Right lobe of liver (tissue), 6 donors: Measurements from ENCODE around the gene SERPINB1. TPM values are rescaled to one million over a fixed set of nuclear protein-coding genes. Genes with fewer than 3 reads are reported as not detected.
"Not testable (repeated sequence)": the region's sequence is repeated elsewhere in the genome, so short reads cannot be mapped to it uniquely, and the experiment has no call there.

Source experiments
- ATAC-seq, 4 donors: fragments of 200-7000 bp; cut with Tn5 transposase; one replicate each; pipeline ENCODE4 v1.9.1; 2020; ENCODE audit warnings: mild to moderate bottlenecking in 4 of 4, moderate library complexity in 4 of 4
- DNase-seq, 3 donors: peaks; one replicate each; pipeline ENCODE4 v3.0.0-alpha.2; 2020
- H3K27ac ChIP-seq, 3 donors: fragments of 200-600 bp; one replicate each; pipeline ENCODE4 v1.8.0; 2022
- H3K27me3 ChIP-seq, 2 donors: fragments of 200-600 bp; one replicate each; pipeline ENCODE4 v1.8.0; 2022
- H3K36me3 ChIP-seq, 4 donors: fragments of 200-600 bp; sonication (generic) in 1 of 4; one replicate each; pipeline versions ENCODE4 v1.5.1 to v1.8.0; 2017 to 2022; ENCODE audit warnings: control low read depth in 1 of 4
- H3K4me1 ChIP-seq, 4 donors: fragments of 200-600 bp; sonication (generic) in 1 of 4; one replicate each; pipeline versions ENCODE4 v1.5.1 to v1.8.0; 2017 to 2022; ENCODE audit warnings: control low read depth in 1 of 4
- H3K4me3 ChIP-seq, 3 donors: fragments of 200-600 bp; one replicate each; pipeline ENCODE4 v1.8.0; 2022
- H3K9me3 ChIP-seq, 4 donors: fragments of 200-600 bp; sonication (generic) in 1 of 4; one replicate each; pipeline versions ENCODE4 v1.5.1 to v1.8.0; 2017 to 2022; ENCODE audit warnings: control low read depth in 1 of 4
- CTCF ChIP-seq, 4 donors: fragments of 200-600 bp in 3 of 4; fragments of 450-650 bp in 1 of 4; IDR thresholded peaks; one replicate each; pipeline versions ENCODE4 v1.5.1 to v1.8.0; 2016 to 2022; ENCODE audit warnings: antibody characterized with exemption in 4 of 4, mild to moderate bottlenecking in 2 of 4
- POLR2A ChIP-seq: fragments of 450-650 bp; IDR thresholded peaks from one replicate; pipeline ENCODE4 v1.6.1; 2017; ENCODE audit warnings: antibody characterized with exemption, mild to moderate bottlenecking
- WGBS: methylation state at CpG from one replicate; pipeline ENCODE4 v1.1.6; 2018; ENCODE audit warnings: low coverage, low lambda C conversion rate; ENCODE audit not compliant: insufficient coverage; ENCODE audit errors: missing lambda C conversion rate; 5-methylcytosine and 5-hydroxymethylcytosine counted together
- intact Hi-C, 2 donors: fragments of 100-400 bp; cut with DNase I; formaldehyde crosslinking; loops; one replicate each; pipeline versions ENCODE4 v1.11.2 to v1.14.1; 2022
- total RNA-seq, 6 experiments: library from RNA; depleted of rRNA in 2 of 6; stranded (reverse); fragments of >200 nt in 2 of 6; fragmentation: NEBNext Ultra II Directional in 3 of 6; extraction: Animal tissue kit (Norgen Biotek cat#: 25700) in 3 of 6; gene quantifications; one replicate each; pipeline versions ENCODE4 v1.1.0 to v1.2.4, GENCODE V29; 2016 to 2023
- donor health status: DM: no; HTN: yes; CAD: no.
- donor health status: DM: no; HTN: no; CAD: no.
- donor health status: DM: no; HTN: no; CAD: no.
- donor health status: DM: no; HTN: yes; CAD: no.
- donor health status: DM: no; HTN: yes; CAD: no.

SERPINB1 gene
- total RNA-seq, 6 experiments from 2014 or later: 7.2 to 44.6 (median 25.2) TPM

DNA sequence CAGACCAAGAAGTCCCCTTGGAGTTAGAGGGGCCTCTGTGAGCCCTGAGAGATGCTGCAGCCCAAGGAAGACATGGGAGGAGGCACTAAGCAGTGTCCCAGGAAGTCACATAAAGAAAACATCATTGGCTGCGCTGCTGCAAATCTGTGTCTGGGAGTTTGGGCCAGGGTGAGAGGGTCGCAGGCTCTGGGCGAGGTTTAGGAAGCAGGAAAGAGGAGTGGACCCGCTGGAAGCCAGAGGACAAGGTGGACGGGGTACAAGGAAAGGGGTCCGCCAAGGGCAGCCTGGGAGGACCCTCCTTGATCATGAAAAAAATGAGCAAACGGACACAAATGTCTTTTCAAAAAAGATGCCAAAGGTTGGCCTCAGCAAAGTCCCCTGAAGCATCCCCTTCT, 15.5 kb upstream of the SERPINB1 start:
- no peaks in the 10 kb centered on the region for H3K27me3 ChIP-seq
- TF ChIP-seq CTCF (IDR thresholded peaks at IDR 0.05) (no peak), POLR2A (no peak)
- ATAC-seq (no peak), DNase-seq (no peak)
- no peak overlapping the region for H3K4me3 ChIP-seq
- no peaks in the 10 kb centered on the region for H3K9me3 ChIP-seq
- peak overlapping the region in 2 of 3 donors; percentile 52 to 86 for H3K27ac ChIP-seq
- no peaks in the 10 kb centered on the region for H3K36me3 ChIP-seq
- H3K4me1 ChIP-seq: peaks cover 0 to 25% (median 0%) of the 10 kb centered on the region in 4 donors
- intact Hi-C loops: no loop called here
- WGBS: 50% methylated on average over 3 of the region's 7 CpGs

DNA sequence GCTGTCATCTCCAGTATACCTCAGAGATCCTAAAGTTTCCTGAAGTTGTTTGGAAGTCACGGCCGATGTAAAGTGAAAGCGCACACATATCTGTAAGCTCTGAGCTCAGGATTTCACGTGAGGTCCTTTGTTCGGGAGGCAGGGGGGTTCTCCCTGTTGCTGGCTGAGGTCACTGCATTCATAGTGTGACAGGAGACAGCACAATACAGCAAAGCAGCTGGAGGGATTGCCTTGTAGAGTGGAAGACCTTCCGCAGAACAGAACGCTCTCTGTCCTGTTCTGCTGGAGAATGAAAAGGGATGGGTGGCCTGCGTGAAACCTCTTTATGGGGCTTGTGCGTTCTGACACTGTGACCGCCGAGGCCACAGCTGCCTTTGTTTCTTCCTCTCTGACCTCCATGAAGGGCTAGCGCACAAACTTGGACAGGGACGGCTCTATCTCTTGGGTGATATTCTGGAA, 13.4 kb upstream of the SERPINB1 start:
- H3K36me3 ChIP-seq: no peaks in the 10 kb centered on the region
- 53% methylated on average over 9 of the region's 13 CpGs for WGBS
- no peaks in the 10 kb centered on the region for H3K9me3 ChIP-seq
- intact Hi-C loops: no loop called here
- no peak for DNase-seq
- H3K27ac ChIP-seq: peak overlapping the region; percentile 23 to 81 (median 49)
- peaks cover 0 to 25% (median 0%) of the 10 kb centered on the region in 4 donors for H3K4me1 ChIP-seq
- peak in 3 of 4 donors; percentile 7 to 34 (median 21) for ATAC-seq
- no peak for TF ChIP-seq POLR2A
- no peak for TF ChIP-seq CTCF (IDR thresholded peaks at IDR 0.05)
- no peak overlapping the region for H3K4me3 ChIP-seq
- H3K27me3 ChIP-seq: no peaks in the 10 kb centered on the region

- WGBS: 36% methylated on average over 11 of the region's 11 CpGs
- no peaks in the 10 kb centered on the region for H3K27me3 ChIP-seq
- ATAC-seq (peak; percentile 34 to 63 (median 50)), DNase-seq (no peak)
- no peaks in the 10 kb centered on the region for H3K9me3 ChIP-seq
- intact Hi-C loops: no loop called here
- H3K4me3 ChIP-seq: no peak overlapping the region
- TF ChIP-seq POLR2A (no peak), CTCF (IDR thresholded peaks at IDR 0.05) (peak in 1 of 4 donors; percentile 1)
- H3K36me3 ChIP-seq: no peaks in the 10 kb centered on the region
- peak overlapping the region; percentile 23 to 81 (median 49) for H3K27ac ChIP-seq
- peaks cover 0 to 25% (median 0%) of the 10 kb centered on the region in 4 donors for H3K4me1 ChIP-seq
These were observed 12.8 kb upstream of the SERPINB1 start for GRCh38 chr6:2854396-2854982.

GRCh38 chr6:2853769-2854395, 12.2 kb upstream of the SERPINB1 start:
- Histone ChIP-seq H3K36me3 (no peaks in the 10 kb centered on the region), H3K27ac (peak overlapping the region; percentile 23 to 81 (median 49)), H3K4me1 (peaks cover 0 to 25% (median 0%) of the 10 kb centered on the region in 4 donors), H3K4me3 (peak overlapping the region in 2 of 3 donors; percentile 19 to 23), H3K27me3 (no peaks in the 10 kb centered on the region), H3K9me3 (no peaks in the 10 kb centered on the region)
- peak; percentile 40 to 55 (median 44) for TF ChIP-seq CTCF (IDR thresholded peaks at IDR 0.05)
- TF ChIP-seq POLR2A: peak; percentile 17
- intact Hi-C loops: no loop called here
- 14% methylated on average over 14 of the region's 14 CpGs for WGBS
- DNase-seq (peak in 1 of 3 donors; percentile 64), ATAC-seq (peak; percentile 32 to 52 (median 36))

DNA sequence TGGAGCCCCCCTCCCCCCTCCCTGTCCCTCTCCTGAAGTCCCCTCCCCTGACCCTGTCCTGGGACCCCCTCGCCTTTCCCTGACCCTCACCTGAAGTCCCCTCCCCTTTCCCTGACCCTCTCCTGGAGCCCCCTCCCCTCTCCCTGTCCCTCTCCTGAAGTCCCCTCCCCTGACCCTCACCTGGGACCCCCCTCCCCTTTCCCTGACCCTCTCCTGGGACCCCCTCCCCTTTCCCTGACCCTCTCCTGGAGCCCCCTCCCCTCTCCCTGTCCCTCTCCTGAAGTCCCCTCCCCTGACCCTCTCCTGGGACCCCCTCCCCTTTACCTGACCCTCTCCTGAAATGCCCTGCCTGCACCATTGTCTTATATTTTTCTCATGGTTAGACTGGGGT, 11.7 kb upstream of the SERPINB1 start:
- intact Hi-C loops, H3K9me3 ChIP-seq, H3K4me3 ChIP-seq, H3K27me3 ChIP-seq, DNase-seq, ATAC-seq, H3K36me3 ChIP-seq: not testable (repeated sequence)
- H3K27ac ChIP-seq: peak overlapping the region; percentile 23 to 81 (median 49)
- WGBS: no CpG with 5 or more reads among the region's 1 CpG
- H3K4me1 ChIP-seq: peaks cover 0 to 20% (median 0%) of the 10 kb centered on the region in 4 donors
